ENCODE results near the gene IGFBP5.

The IGFBP5 gene

GRCh38 chr2:216649574-216649973, 45.8 kb downstream of the IGFBP5 start:
- TF ChIP-seq CTCF (conservative IDR thresholded peaks at IDR 0.05; ENCODE audit: control insufficient read depth, insufficient read depth, low read depth, low read length), result no peak

GRCh38 chr2:216648105-216648504, 47.2 kb downstream of the IGFBP5 start:
- no peak for TF ChIP-seq CTCF (conservative IDR thresholded peaks at IDR 0.05; ENCODE audit: control insufficient read depth, insufficient read depth, low read depth, low read length)
- H3K4me3 ChIP-seq (ENCODE audit: control insufficient read depth, low read depth, low read length), result no peak overlapping the region
- DNase-seq (ENCODE audit: low read depth), result peak; percentile 91

More at GRCh38 chr2:216649574-216649973, 45.8 kb downstream of the IGFBP5 start:
- DNase-seq (ENCODE audit: low read depth), result no peak
- H3K4me3 ChIP-seq (ENCODE audit: control insufficient read depth, low read depth, low read length), result no peak overlapping the region

- no peak for TF ChIP-seq CTCF (conservative IDR thresholded peaks at IDR 0.05; ENCODE audit: control insufficient read depth, insufficient read depth, low read depth, low read length)
- no peak overlapping the region for H3K4me3 ChIP-seq (ENCODE audit: control insufficient read depth, low read depth, low read length)
- no peak for DNase-seq (ENCODE audit: low read depth)
These were observed 49.2 kb downstream of the IGFBP5 start for GRCh38 chr2:216646116-216646515.

GRCh38 chr2:216645636-216645950, 49.8 kb downstream of the IGFBP5 start:
- no peak overlapping the region for H3K4me3 ChIP-seq (ENCODE audit: control insufficient read depth, low read depth, low read length)
- no peak for DNase-seq (ENCODE audit: low read depth)
- no peak for TF ChIP-seq CTCF (conservative IDR thresholded peaks at IDR 0.05; ENCODE audit: control insufficient read depth, insufficient read depth, low read depth, low read length)

- TF ChIP-seq CTCF (conservative IDR thresholded peaks at IDR 0.05; ENCODE audit: control insufficient read depth, insufficient read depth, low read depth, low read length), result no peak
- no peak for DNase-seq (ENCODE audit: low read depth)
- no peak overlapping the region for H3K4me3 ChIP-seq (ENCODE audit: control insufficient read depth, low read depth, low read length)
These were observed 50.3 kb downstream of the IGFBP5 start for GRCh38 chr2:216644842-216645635.

GRCh38 chr2:216643986-216644659, 51.2 kb downstream of the IGFBP5 start:
- DNase-seq (ENCODE audit: low read depth), result no peak
- no peak overlapping the region for H3K4me3 ChIP-seq (ENCODE audit: control insufficient read depth, low read depth, low read length)
- TF ChIP-seq CTCF (conservative IDR thresholded peaks at IDR 0.05; ENCODE audit: control insufficient read depth, insufficient read depth, low read depth, low read length), result no peak

Data from fibroblast of mammary gland (primary cell).